Stimulated activated naive CD8-positive, alpha-beta T cell treated with anti-CD3 and anti-CD28 coated beads, Interleukin-15, Interleukin-2, amounts not matched to agents 100 ng/mL and 50 ng/mL, for 24 hours (primary cell): ENCODE measurements around the gene ATRAID.

Experiments used
- H3K27ac Mint-ChIP-seq: one replicate; pipeline ENCODE4 v1.8.0; 2021; ENCODE audit warnings: mild to moderate bottlenecking, mixed read lengths
- H3K27me3 Mint-ChIP-seq: one replicate; pipeline ENCODE4 v1.8.0; 2021; ENCODE audit warnings: mixed read lengths
- H3K36me3 Mint-ChIP-seq: one replicate; pipeline ENCODE4 v1.8.0; 2021; ENCODE audit warnings: low read depth, mixed read lengths
- H3K4me1 Mint-ChIP-seq: one replicate; pipeline ENCODE4 v1.8.0; 2021; ENCODE audit warnings: low read depth, mixed read lengths
- H3K4me3 Mint-ChIP-seq: one replicate; pipeline ENCODE4 v1.8.0; 2021; ENCODE audit warnings: mild to moderate bottlenecking, mixed read lengths
- H3K9me3 Mint-ChIP-seq: one replicate; pipeline ENCODE4 v1.8.0; 2021; ENCODE audit warnings: mixed read lengths

ATRAID gene

DNA sequence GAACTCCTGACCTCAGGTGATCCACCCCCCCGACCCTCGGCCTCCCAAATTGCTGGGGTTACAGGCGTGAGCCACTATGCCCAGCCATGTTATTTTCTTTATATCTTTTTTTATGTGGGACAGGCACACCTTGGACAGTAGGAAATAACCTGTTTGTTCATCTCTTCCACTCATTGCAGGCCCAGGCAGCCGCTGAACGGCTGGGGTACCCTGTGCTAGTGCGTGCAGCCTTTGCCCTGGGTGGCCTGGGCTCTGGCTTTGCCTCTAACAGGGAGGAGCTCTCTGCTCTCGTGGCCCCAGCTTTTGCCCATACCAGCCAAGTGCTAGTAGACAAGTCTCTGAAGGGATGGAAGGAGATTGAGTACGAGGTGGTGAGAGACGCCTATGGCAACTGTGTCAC is 13.7 kb downstream of the ATRAID start:
- H3K4me1 Mint-ChIP-seq = peaks cover 6% of the 10 kb centered on the region
- H3K4me3 Mint-ChIP-seq = no peak overlapping the region
- H3K27me3 Mint-ChIP-seq = no peaks in the 10 kb centered on the region
- H3K27ac Mint-ChIP-seq = no peak overlapping the region
- no peaks in the 10 kb centered on the region for H3K9me3 Mint-ChIP-seq
- H3K36me3 Mint-ChIP-seq = peaks cover 83% of the 10 kb centered on the region

GRCh38 chr2:27227501-27227900 is 15.7 kb downstream of the ATRAID start:
- Mint-ChIP-seq H3K27me3 (no peaks in the 10 kb centered on the region), H3K4me3 (no peak overlapping the region), H3K9me3 (no peaks in the 10 kb centered on the region), H3K4me1 (no peaks in the 10 kb centered on the region), H3K27ac (no peak overlapping the region), H3K36me3 (peaks cover 85% of the 10 kb centered on the region)

DNA sequence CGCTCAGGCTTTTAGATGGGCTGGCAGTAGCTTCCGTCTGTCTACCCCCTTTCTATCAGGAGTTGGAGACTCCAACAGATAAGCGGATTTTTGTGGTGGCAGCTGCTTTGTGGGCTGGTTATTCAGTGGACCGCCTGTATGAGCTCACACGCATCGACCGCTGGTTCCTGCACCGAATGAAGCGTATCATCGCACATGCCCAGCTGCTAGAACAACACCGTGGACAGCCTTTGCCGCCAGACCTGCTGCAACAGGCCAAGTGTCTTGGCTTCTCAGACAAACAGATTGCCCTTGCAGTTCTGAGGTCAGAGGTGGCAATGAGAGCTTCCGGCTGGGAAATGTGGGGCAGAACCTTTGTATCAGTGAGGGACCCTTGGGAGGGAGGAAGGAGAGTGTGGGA is 20.1 kb downstream of the ATRAID start:
- H3K36me3 Mint-ChIP-seq = peaks cover 80% of the 10 kb centered on the region
- no peaks in the 10 kb centered on the region for H3K27me3 Mint-ChIP-seq
- H3K27ac Mint-ChIP-seq = no peak overlapping the region
- no peaks in the 10 kb centered on the region for H3K4me1 Mint-ChIP-seq
- H3K9me3 Mint-ChIP-seq = no peaks in the 10 kb centered on the region
- no peak overlapping the region for H3K4me3 Mint-ChIP-seq

DNA sequence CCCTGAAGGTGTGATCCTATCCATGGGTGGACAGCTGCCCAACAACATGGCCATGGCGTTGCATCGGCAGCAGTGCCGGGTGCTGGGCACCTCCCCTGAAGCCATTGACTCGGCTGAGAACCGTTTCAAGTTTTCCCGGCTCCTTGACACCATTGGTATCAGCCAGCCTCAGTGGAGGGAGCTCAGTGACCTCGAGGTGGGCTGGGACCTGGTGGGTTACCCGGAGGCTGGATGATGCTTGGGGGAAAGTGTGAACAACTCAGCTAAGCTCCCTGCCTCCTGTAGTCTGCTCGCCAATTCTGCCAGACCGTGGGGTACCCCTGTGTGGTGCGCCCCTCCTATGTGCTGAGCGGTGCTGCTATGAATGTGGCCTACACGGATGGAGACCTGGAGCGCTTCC is 21.5 kb downstream of the ATRAID start:
- no peaks in the 10 kb centered on the region for H3K27me3 Mint-ChIP-seq
- H3K4me1 Mint-ChIP-seq = no peaks in the 10 kb centered on the region
- no peak overlapping the region for H3K4me3 Mint-ChIP-seq
- no peak overlapping the region for H3K27ac Mint-ChIP-seq
- no peaks in the 10 kb centered on the region for H3K9me3 Mint-ChIP-seq
- peaks cover 77% of the 10 kb centered on the region for H3K36me3 Mint-ChIP-seq

- H3K9me3 Mint-ChIP-seq = no peaks in the 10 kb centered on the region
- H3K27me3 Mint-ChIP-seq = no peaks in the 10 kb centered on the region
- peaks cover 80% of the 10 kb centered on the region for H3K36me3 Mint-ChIP-seq
- H3K27ac Mint-ChIP-seq = no peak overlapping the region
- H3K4me3 Mint-ChIP-seq = no peak overlapping the region
- no peaks in the 10 kb centered on the region for H3K4me1 Mint-ChIP-seq
Measured at GRCh38 chr2:27236136-27236535, 24.3 kb downstream of the ATRAID start.

DNA sequence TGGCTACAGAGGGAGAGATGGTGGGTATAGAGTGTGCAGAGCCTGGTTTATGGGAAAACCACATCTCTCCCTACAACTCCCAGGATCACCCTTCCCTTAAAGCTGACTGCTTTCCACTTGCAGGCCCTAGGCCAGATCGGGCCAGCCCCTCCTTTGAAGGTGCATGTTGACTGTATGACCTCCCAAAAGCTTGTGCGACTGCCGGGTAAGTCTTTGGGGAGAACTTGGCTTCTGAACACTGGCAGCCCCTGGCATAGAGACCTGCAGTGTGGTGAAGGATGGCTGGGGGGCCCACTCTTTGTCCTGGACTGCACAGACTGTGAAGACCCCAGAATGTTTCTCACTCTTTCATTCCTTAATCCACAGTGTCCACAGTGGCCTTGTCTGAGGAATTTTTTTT is 24.8 kb downstream of the ATRAID start:
- H3K27ac Mint-ChIP-seq = no peak overlapping the region
- H3K27me3 Mint-ChIP-seq = no peaks in the 10 kb centered on the region

DNA sequence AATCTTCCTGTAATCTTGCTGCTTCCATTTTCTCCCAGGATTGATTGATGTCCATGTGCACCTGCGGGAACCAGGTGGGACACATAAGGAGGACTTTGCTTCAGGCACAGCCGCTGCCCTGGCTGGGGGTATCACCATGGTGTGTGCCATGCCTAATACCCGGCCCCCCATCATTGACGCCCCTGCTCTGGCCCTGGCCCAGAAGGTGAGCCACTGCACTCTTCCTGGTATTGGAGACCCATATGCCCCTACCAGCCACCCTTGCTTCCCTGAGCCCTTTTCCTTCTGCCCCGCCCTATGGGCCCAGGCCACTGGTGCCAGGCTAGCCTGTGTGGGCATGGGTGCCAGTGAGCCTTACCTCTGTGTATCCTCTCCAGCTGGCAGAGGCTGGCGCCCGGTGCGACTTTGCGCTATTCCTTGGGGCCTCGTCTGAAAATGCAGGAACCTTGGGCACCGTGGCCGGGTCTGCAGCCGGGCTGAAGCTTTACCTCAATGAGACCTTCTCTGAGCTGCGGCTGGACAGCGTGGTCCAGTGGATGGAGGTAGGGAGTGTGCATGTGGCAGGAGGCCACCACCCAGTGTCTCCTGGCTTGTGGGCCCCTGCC is 25.6 kb downstream of the ATRAID start:
- Mint-ChIP-seq H3K4me3 (no peak overlapping the region), H3K36me3 (peaks cover 79% of the 10 kb centered on the region)

More for the DNA sequence above, 24.8 kb downstream of the ATRAID start:
- H3K9me3 Mint-ChIP-seq = no peaks in the 10 kb centered on the region
- H3K36me3 Mint-ChIP-seq = peaks cover 80% of the 10 kb centered on the region
- no peaks in the 10 kb centered on the region for H3K4me1 Mint-ChIP-seq
- H3K4me3 Mint-ChIP-seq = no peak overlapping the region

DNA sequence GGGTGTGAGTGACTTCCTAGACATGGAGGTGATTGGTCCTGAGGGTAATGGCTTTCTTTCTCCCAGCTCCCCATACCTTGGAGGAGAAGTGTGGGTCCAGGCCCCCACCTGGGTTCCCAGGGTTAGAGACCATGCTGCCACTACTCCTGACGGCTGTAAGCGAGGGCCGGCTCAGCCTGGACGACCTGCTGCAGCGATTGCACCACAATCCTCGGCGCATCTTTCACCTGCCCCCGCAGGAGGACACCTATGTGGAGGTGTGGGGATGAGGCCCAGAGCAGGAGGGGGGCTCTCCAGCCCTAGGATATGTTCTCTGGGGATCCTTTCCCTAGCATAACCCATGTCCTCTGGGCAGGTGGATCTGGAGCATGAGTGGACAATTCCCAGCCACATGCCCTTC is 27.1 kb downstream of the ATRAID start:
- H3K36me3 Mint-ChIP-seq = peaks cover 75% of the 10 kb centered on the region
- H3K4me1 Mint-ChIP-seq = no peaks in the 10 kb centered on the region
- H3K27ac Mint-ChIP-seq = no peak overlapping the region
- H3K27me3 Mint-ChIP-seq = no peaks in the 10 kb centered on the region
- no peak overlapping the region for H3K4me3 Mint-ChIP-seq
- no peaks in the 10 kb centered on the region for H3K9me3 Mint-ChIP-seq

More for the DNA sequence above, 25.6 kb downstream of the ATRAID start:
- Mint-ChIP-seq H3K9me3 (no peaks in the 10 kb centered on the region), H3K27me3 (no peaks in the 10 kb centered on the region), H3K4me1 (no peaks in the 10 kb centered on the region), H3K27ac (no peak overlapping the region)

GRCh38 chr2:27240406-27240805 is 28.6 kb downstream of the ATRAID start:
- Mint-ChIP-seq H3K36me3 (peaks cover 70% of the 10 kb centered on the region), H3K4me3 (no peak overlapping the region), H3K27me3 (no peaks in the 10 kb centered on the region), H3K4me1 (no peaks in the 10 kb centered on the region), H3K27ac (no peak overlapping the region), H3K9me3 (no peaks in the 10 kb centered on the region)

- Mint-ChIP-seq H3K27me3 (no peaks in the 10 kb centered on the region), H3K36me3 (peaks cover 59% of the 10 kb centered on the region), H3K9me3 (no peaks in the 10 kb centered on the region), H3K4me3 (no peak overlapping the region), H3K4me1 (no peaks in the 10 kb centered on the region), H3K27ac (no peak overlapping the region)
Measured at GRCh38 chr2:27241761-27242613, 30.1 kb downstream of the ATRAID start.

DNA sequence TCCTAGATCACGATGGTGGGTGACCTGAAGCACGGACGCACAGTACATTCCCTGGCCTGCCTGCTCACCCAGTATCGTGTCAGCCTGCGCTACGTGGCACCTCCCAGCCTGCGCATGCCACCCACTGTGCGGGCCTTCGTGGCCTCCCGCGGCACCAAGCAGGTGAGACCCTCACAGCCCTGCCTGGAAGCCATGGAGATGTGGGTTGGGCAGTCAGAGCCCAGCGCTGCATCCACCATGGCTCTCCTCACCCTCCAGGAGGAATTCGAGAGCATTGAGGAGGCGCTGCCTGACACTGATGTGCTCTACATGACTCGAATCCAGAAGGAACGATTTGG is 30.7 kb downstream of the ATRAID start:
- no peaks in the 10 kb centered on the region for H3K4me1 Mint-ChIP-seq

GRCh38 chr2:27243391-27244130 is 31.7 kb downstream of the ATRAID start:
- no peaks in the 10 kb centered on the region for H3K27me3 Mint-ChIP-seq
- H3K9me3 Mint-ChIP-seq = no peaks in the 10 kb centered on the region
- no peaks in the 10 kb centered on the region for H3K4me1 Mint-ChIP-seq
- H3K36me3 Mint-ChIP-seq = peaks cover 45% of the 10 kb centered on the region
- no peak overlapping the region for H3K27ac Mint-ChIP-seq
- no peak overlapping the region for H3K4me3 Mint-ChIP-seq

More for the DNA sequence above, 30.7 kb downstream of the ATRAID start:
- Mint-ChIP-seq H3K27ac (no peak overlapping the region), H3K27me3 (no peaks in the 10 kb centered on the region), H3K4me3 (no peak overlapping the region), H3K9me3 (no peaks in the 10 kb centered on the region), H3K36me3 (peaks cover 53% of the 10 kb centered on the region)

GRCh38 chr2:27245116-27245515 is 33.3 kb downstream of the ATRAID start:
- Mint-ChIP-seq H3K4me3 (no peak overlapping the region), H3K27ac (no peak overlapping the region), H3K27me3 (no peaks in the 10 kb centered on the region), H3K36me3 (peaks cover 35% of the 10 kb centered on the region), H3K4me1 (no peaks in the 10 kb centered on the region), H3K9me3 (no peaks in the 10 kb centered on the region)

GRCh38 chr2:27245626-27246025 is 33.8 kb downstream of the ATRAID start:
- H3K27ac Mint-ChIP-seq = no peak overlapping the region
- H3K4me1 Mint-ChIP-seq = no peaks in the 10 kb centered on the region
- H3K4me3 Mint-ChIP-seq = no peak overlapping the region
- no peaks in the 10 kb centered on the region for H3K27me3 Mint-ChIP-seq
- H3K9me3 Mint-ChIP-seq = no peaks in the 10 kb centered on the region
- peaks cover 30% of the 10 kb centered on the region for H3K36me3 Mint-ChIP-seq

DNA sequence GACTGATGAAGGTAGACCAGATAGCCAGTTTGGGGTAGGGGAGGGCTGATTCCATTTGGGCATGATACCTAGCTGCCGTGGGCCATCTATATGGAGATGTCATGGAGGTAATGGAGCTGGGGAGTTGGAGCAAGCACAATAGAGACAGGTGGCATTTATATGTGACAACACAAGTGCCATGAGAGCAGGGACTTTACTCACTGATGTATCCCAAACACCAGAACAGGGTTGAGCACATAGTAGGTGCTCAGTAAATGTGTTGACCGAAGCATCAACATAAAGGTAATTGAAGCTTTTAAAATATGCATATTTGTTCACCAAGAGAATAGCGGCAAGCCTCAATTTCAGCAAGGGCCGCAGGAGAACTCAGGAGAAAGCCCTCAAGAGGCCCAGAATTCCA is 36.1 kb downstream of the ATRAID start:
- Mint-ChIP-seq H3K4me1 (no peaks in the 10 kb centered on the region), H3K27me3 (no peaks in the 10 kb centered on the region), H3K9me3 (no peaks in the 10 kb centered on the region), H3K4me3 (no peak overlapping the region), H3K27ac (no peak overlapping the region), H3K36me3 (peaks cover 11% of the 10 kb centered on the region)
